Psoas muscle (tissue), 8 donors: Measurements from ENCODE around the gene RBBP7. TPM values are rescaled to one million over a fixed set of nuclear protein-coding genes. Genes with fewer than 3 reads are reported as not detected.
A peak's percentile ranks its signal among the peaks of the same experiment; 100 is the strongest.

ENCODE experiments used
- ATAC-seq, 4 donors: fragments of 200-7000 bp; cut with Tn5 transposase; one replicate each; pipeline ENCODE4 v1.9.1; 2020; ENCODE audit warnings: moderate library complexity in 3 of 4, mild to moderate bottlenecking in 2 of 4
- DNase-seq, 2 donors: peaks; one replicate each; pipeline ENCODE4 v3.0.0-alpha.2; 2020
- H3K27ac ChIP-seq: fragments of 200-600 bp; one replicate; pipeline ENCODE4 v1.8.0; 2022
- H3K27me3 ChIP-seq, 3 donors: fragments of 200-600 bp in 1 of 3; one replicate each; pipeline versions ENCODE4 v1.6.1 to v1.8.0; 2013 to 2022; ENCODE audit warnings: low read length in 2 of 3, mild to moderate bottlenecking in 2 of 3, moderate library complexity in 1 of 3; ENCODE audit not compliant: insufficient read depth in 3 of 3
- H3K36me3 ChIP-seq, 2 donors: fragments of 200-600 bp in 1 of 2; one replicate each; pipeline versions ENCODE4 v1.6.1 to v1.8.0; 2013 to 2022; ENCODE audit warnings: low read depth in 1 of 2, mild to moderate bottlenecking in 1 of 2, moderate library complexity in 1 of 2; ENCODE audit not compliant: insufficient read depth in 1 of 2
- H3K4me1 ChIP-seq: fragments of 200-600 bp; one replicate; pipeline ENCODE4 v1.8.0; 2022
- H3K4me3 ChIP-seq: fragments of 200-600 bp; one replicate; pipeline ENCODE4 v1.8.0; 2022; ENCODE audit warnings: mild to moderate bottlenecking
- H3K9me3 ChIP-seq: fragments of 200-600 bp; one replicate; pipeline ENCODE4 v1.8.0; 2022
- WGBS, 3 donors: extraction: QIAGEN DNeasy Blood & Tissue Kit; methylation state at CpG; one replicate each; pipeline versions ENCODE4 v1.1.6 to v1.1.7; 2013; 5-methylcytosine and 5-hydroxymethylcytosine counted together
- intact Hi-C, 2 donors: fragments of 100-400 bp; cut with DNase I; formaldehyde crosslinking; loops; one replicate each; pipeline versions ENCODE4 v1.11.0 to v1.14.2; 2022
- polyA plus RNA-seq, 3 donors: library from polyadenylated mRNA; stranded (reverse); fragments of 200-250 nt; gene quantifications; one replicate each; pipeline ENCODE4 v1.2.3, GENCODE V29; 2013
- total RNA-seq, 4 donors: library from RNA; stranded (reverse); fragmentation: NEBNext Ultra II Directional in 2 of 4; extraction: Animal tissue kit (Norgen Biotek cat#: 25700) in 2 of 4; gene quantifications; one replicate each; pipeline versions ENCODE4 v1.2.1 to v1.2.4, GENCODE V29; 2021 to 2023
- TF ChIP-seq, protein P1 (sequence below): fragments of 200-600 bp; IDR thresholded peaks from one replicate; pipeline ENCODE4 v1.8.0; 2022; ENCODE audit warnings: antibody characterized with exemption
- donor health status: healthy with polysubstance abuse.
- donor health status: DM: no; HTN: no; CAD: no; lungs with moderate emphysema.
- donor health status: Bipolar disorder and iron deficiency.
- donor health status: healthy.
- donor health status: DM: yes; HTN: yes; CAD: no.
- donor health status: DM: no; HTN: no; CAD: no.
- donor health status: DM: no; HTN: no; CAD: no.
- donor health status: DM: yes; HTN: yes; CAD: no.

RBBP7 gene
- total and polyA plus RNA-seq, 7 donors: 81.1 to 139 (median 98.9) TPM

DNA sequence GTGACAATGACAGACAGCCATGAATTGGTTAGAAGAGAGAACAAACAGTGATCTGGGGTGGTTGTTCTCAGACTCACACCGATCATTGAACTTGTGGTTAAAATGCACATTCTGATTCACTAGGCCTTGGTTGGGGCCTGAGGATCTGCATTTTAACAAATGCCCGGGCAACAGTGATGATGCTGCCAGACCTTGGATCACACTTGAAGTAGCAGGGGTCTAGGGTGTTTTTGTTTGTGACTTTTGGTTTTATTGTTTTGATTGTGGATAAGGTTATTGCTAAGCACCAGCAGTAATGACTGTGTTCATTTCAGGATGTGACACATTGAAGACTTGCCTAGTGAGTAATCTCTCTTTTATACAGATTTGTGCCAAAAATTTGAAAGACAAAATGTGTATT, 47.4 kb downstream of the RBBP7 start:
- DNase-seq (no peak), ATAC-seq (no peak)
- 90 to 95% (median 92%) methylated on average over 2 of the region's 2 CpGs for WGBS, 3 donors
- no peak overlapping the region for H3K4me3 ChIP-seq
- no peak overlapping the region for H3K27ac ChIP-seq
- H3K4me1 ChIP-seq: no peaks in the 10 kb centered on the region
- peaks cover 0 to 66% of the 10 kb centered on the region in 2 donors for H3K36me3 ChIP-seq
- intact Hi-C loops: no loop called here
- no peaks in the 10 kb centered on the region for H3K9me3 ChIP-seq
- H3K27me3 ChIP-seq: no peaks in the 10 kb centered on the region
- TF ChIP-seq, protein P1, sequence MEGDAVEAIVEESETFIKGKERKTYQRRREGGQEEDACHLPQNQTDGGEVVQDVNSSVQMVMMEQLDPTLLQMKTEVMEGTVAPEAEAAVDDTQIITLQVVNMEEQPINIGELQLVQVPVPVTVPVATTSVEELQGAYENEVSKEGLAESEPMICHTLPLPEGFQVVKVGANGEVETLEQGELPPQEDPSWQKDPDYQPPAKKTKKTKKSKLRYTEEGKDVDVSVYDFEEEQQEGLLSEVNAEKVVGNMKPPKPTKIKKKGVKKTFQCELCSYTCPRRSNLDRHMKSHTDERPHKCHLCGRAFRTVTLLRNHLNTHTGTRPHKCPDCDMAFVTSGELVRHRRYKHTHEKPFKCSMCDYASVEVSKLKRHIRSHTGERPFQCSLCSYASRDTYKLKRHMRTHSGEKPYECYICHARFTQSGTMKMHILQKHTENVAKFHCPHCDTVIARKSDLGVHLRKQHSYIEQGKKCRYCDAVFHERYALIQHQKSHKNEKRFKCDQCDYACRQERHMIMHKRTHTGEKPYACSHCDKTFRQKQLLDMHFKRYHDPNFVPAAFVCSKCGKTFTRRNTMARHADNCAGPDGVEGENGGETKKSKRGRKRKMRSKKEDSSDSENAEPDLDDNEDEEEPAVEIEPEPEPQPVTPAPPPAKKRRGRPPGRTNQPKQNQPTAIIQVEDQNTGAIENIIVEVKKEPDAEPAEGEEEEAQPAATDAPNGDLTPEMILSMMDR: no peak

DNA sequence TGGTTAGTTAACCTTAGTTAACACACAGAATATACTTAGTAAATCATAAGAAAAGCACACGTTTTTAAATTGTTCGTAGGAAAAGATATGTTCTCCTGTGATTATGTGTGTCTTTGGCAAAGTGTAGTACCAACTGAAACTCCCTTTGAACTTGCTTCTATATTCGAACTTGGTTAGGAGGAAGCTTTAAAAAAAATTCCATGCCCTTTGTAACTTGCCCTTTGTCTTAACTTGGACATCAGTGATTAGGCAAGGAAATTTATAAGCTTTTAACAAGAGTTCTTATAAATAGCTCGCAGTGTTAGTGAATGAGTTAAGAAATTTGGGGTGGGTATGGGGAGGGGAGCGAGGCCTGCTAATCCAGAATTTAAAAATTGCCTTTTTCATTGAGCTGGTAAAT, 50.5 kb downstream of the RBBP7 start:
- no peaks in the 10 kb centered on the region for H3K9me3 ChIP-seq
- no peaks in the 10 kb centered on the region for H3K4me1 ChIP-seq
- intact Hi-C loops: no loop called here
- TF ChIP-seq, protein P1: no peak
- DNase-seq (no peak), ATAC-seq (no peak)
- no peak overlapping the region for H3K27ac ChIP-seq
- WGBS, 3 donors: 74 to 90% (median 86%) methylated on average over 5 of the region's 5 CpGs
- no peak overlapping the region for H3K4me3 ChIP-seq
- H3K36me3 ChIP-seq: peaks cover 0 to 53% of the 10 kb centered on the region in 2 donors
- no peaks in the 10 kb centered on the region for H3K27me3 ChIP-seq

- Histone ChIP-seq H3K27ac (no peak overlapping the region), H3K9me3 (no peaks in the 10 kb centered on the region)
- intact Hi-C loops: no loop called here
Measured at GRCh38 chrX:16814597-16814996, 55.6 kb downstream of the RBBP7 start.

GRCh38 chrX:16807976-16808542, 62.1 kb downstream of the RBBP7 start:
- ATAC-seq: peak; percentile 70 to 95 (median 88)
- TF ChIP-seq, protein P1: no peak
- peaks cover 0 to 4% of the 10 kb centered on the region in 2 donors for H3K36me3 ChIP-seq
- H3K4me1 ChIP-seq: peaks cover 11% of the 10 kb centered on the region
- 29 to 53% (median 44%) methylated on average over 4 of the region's 4 CpGs for WGBS, 3 donors
- no peaks in the 10 kb centered on the region for H3K9me3 ChIP-seq
- no peak for DNase-seq
- H3K27me3 ChIP-seq: no peaks in the 10 kb centered on the region
- intact Hi-C loops: no loop called here
- H3K4me3 ChIP-seq: peak overlapping the region; percentile 42
- peak overlapping the region; percentile 53 for H3K27ac ChIP-seq

More at GRCh38 chrX:16814597-16814996, 55.6 kb downstream of the RBBP7 start:
- no peak overlapping the region for H3K4me3 ChIP-seq
- no peak for DNase-seq
- peaks cover 0 to 18% of the 10 kb centered on the region in 2 donors for H3K36me3 ChIP-seq
- ATAC-seq: no peak
- 96 to 100% (median 98%) methylated on average over 1 of the region's 1 CpG for WGBS, 3 donors
- no peaks in the 10 kb centered on the region for H3K27me3 ChIP-seq
- TF ChIP-seq, protein P1: no peak
- no peaks in the 10 kb centered on the region for H3K4me1 ChIP-seq

DNA sequence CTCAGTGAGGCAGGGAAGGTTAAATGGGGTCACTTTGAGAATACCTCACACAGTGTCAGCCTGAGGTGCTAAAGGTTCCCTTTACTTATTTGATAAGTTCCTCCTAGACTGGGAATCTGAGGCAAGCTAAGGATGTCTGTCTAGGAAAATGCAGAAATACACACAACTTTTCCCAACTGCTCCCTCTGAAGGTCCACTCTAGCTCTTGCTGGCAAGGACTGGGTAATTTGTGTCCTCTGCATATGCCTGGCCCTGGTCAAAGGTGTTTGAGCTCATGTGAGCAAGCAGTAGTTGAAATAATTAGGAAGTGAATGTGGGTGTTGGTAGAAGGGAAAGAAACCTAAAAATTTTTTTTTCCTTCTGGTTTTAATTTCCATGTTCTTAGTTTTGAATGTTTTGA, 62.6 kb downstream of the RBBP7 start:
- Histone ChIP-seq H3K4me1 (peaks cover 11% of the 10 kb centered on the region), H3K27me3 (no peaks in the 10 kb centered on the region), H3K9me3 (no peaks in the 10 kb centered on the region), H3K27ac (peak overlapping the region; percentile 53), H3K4me3 (peak overlapping the region; percentile 42), H3K36me3 (peaks cover 0 to 5% of the 10 kb centered on the region in 2 donors)
- DNase-seq (no peak), ATAC-seq (peak in 3 of 4 donors; percentile 52 to 66 (median 61))
- intact Hi-C loops: no loop called here
- TF ChIP-seq, protein P1: peak; percentile 32
